NCI-H345 (cell line): ENCODE data around the gene HRH4.

Experiments
- DNase-seq: peaks from one replicate; lab custom pipeline; 2025; lab: John Stamatoyannopoulos, UW

The HRH4 gene

DNA sequence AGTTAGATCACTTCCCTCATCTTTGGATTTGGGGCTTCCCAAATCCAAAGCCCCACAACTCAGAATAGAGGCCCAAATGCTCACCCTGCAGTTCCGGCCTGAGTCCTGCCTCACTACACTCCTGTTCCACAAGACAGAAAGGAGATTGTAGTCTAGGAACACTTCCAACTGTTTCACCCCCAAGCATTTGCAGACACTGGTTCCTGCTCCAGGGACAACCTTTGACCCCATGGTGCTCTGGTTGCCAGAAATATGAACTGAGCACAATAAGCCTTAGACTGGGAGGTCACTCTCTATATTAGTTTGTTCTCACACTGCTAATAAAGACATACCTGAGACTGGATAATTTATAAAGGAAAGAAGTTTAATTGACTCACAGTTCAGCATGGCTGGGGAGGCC, 49.0 kb downstream of the HRH4 start:
- DNase-seq = no peak

DNA sequence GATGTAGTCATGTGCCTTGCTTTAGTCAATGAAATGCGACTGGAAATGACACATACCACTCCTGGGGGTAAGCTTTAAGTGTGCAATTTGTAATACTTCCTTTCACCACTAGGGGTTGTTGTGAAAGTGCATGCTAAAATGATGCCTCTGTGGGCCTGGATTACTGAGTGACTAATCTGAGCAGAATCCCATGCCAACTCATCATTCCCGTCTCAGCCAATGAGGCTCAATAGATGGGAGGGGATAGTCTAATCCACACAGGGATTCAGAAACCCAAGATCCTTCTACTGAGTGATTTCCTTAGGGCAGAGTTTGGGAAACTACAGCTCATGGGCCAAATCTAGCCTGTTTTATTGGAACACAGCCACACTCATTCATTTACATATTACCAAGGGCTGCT, 54.0 kb downstream of the HRH4 start:
- DNase-seq = no peak

DNA sequence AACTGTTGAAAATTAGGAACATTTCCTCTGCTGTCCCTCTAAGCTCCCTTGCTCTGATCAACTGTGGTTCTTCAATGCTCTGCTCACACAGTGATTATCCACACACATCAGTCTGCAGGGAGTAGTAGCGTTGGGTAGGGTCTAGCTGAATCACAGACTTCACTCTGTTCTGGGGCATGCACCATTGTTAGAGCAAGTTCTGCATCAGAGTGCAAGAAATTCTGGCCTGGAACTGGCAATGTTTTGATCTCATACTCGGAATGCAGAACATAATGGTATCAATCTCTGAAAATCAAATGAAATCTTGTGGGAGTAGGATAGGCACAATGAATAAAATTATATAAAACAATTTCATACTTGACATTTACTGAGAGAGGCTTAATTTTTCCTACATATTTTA, 55.3 kb downstream of the HRH4 start:
- no peak for DNase-seq

DNA sequence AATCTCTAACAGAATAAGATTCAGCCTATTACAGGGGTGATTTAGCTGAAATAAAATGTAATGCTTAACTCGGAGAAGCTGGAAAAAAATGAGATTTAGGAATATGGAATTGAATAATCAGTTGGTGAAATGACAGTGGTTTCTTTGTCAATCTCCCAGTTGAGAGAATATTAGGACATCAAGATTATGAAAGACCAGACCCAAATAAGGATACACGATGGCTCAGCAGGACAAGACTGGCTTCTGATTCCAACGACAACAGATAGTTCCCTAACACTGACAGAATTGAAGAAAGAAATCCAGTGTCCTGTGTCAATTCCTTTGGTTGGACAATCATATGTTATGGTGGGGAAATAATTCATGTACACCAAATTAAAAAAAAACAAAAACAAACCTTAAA, 55.8 kb downstream of the HRH4 start:
- no peak for DNase-seq

DNA sequence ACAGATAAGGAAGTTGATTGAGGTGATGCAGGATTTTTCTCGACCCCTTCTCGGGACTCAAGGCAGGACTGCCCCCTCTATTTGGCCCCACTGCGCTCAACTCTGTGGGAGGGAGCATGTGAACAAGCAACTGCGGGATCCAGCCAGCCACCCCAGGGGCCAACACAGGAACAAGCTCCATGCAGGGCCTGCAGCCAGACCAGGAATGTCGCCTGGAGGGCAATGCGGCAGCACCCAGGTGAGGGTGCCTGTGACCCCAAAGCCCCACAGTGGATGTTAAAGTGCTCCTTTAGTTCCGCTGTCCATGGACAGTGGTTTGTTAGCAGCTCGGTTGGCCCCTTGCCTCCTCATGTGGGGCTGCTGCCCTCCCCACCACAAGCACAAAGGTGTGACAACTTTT, 57.1 kb downstream of the HRH4 start:
- no peak for DNase-seq

DNA sequence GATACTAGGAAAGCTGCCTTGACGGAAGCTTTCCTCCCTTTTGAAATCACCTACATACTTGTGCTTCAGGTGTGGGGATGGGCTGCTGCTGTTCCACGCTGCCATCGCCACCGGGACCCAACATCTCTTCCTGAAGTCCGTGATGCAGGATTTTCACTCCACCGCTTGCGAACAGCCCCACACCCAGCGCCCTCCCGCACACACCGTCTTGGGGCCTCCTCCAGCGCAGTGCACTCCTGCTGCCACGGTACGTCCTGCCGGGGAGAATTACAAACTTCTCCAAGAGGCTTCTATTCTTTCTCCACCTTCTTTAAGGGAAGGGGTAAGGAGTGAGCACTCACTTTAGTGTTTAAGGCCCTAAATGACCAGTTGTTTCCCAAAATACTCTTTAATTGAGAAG, 58.2 kb downstream of the HRH4 start:
- DNase-seq = no peak
